Measurements from ENCODE around the gene N4BP2.

N4BP2 gene

DNA sequence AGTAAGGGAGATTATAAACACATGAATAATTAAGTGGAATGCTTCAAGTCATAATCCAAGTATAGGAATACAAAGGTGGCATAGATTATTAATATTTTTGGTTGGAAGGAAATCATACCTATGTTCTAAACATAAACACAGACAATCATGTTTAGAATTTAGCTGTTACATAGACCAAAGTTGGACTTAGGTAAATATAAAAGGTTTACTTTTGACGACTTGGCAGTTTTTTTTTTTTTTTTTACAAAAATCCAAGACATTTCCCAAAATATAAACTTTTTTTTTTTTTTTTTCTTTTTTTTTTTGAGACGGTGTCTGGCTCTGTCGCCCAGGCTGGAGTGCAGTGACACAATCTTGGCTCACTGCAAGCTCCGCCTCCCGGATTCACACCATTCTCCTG, 3.5 kb upstream of the N4BP2 start:
- peaks cover 24% of the 10 kb centered on the region for H3K4me1 ChIP-seq (ENCODE audit: control insufficient read depth, insufficient read depth, low read length)
- no peak overlapping the region for H3K9ac ChIP-seq (ENCODE audit: low read length)
- no peaks in the 10 kb centered on the region for H3K9me3 ChIP-seq (ENCODE audit: control insufficient read depth, low read length)
- H3K27me3 ChIP-seq (replicated peaks; ENCODE audit: control insufficient read depth, insufficient read depth, low read length) = no peaks in the 10 kb centered on the region
- no peak for DNase-seq (ENCODE audit: low read depth)
- H3K36me3 ChIP-seq (ENCODE audit: control insufficient read depth, insufficient read depth, low read length, severe bottlenecking) = no peaks in the 10 kb centered on the region
- H3K4me3 ChIP-seq (ENCODE audit: low read length) = no peak overlapping the region

DNA sequence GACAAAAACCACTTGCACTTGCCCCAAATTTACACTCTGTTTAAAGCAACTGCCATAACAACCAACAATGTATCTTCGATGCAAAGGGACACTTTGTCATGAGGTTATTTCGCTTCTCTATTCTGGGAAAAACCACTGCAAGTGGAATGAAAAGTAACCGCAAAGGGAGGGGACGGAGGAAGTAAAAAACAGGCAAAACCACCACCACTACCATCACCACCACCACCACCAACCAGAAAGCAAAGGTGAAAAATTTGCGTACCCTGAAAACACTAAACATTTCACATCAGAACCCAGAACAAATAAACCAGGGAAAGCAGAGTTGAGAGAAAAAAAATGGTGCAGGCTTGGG, 1.2 kb upstream of the N4BP2 start:
- Histone ChIP-seq H3K4me3 (ENCODE audit: low read length) (peak overlapping the region; percentile 89), H3K4me1 (ENCODE audit: control insufficient read depth, insufficient read depth, low read length) (peaks cover 33% of the 10 kb centered on the region), H3K9ac (ENCODE audit: low read length) (peak overlapping the region; percentile 99), H3K27me3 (replicated peaks; ENCODE audit: control insufficient read depth, insufficient read depth, low read length) (no peaks in the 10 kb centered on the region), H3K36me3 (ENCODE audit: control insufficient read depth, insufficient read depth, low read length, severe bottlenecking) (no peaks in the 10 kb centered on the region), H3K9me3 (ENCODE audit: control insufficient read depth, low read length) (no peaks in the 10 kb centered on the region)
- no peak for DNase-seq (ENCODE audit: low read depth)

DNA sequence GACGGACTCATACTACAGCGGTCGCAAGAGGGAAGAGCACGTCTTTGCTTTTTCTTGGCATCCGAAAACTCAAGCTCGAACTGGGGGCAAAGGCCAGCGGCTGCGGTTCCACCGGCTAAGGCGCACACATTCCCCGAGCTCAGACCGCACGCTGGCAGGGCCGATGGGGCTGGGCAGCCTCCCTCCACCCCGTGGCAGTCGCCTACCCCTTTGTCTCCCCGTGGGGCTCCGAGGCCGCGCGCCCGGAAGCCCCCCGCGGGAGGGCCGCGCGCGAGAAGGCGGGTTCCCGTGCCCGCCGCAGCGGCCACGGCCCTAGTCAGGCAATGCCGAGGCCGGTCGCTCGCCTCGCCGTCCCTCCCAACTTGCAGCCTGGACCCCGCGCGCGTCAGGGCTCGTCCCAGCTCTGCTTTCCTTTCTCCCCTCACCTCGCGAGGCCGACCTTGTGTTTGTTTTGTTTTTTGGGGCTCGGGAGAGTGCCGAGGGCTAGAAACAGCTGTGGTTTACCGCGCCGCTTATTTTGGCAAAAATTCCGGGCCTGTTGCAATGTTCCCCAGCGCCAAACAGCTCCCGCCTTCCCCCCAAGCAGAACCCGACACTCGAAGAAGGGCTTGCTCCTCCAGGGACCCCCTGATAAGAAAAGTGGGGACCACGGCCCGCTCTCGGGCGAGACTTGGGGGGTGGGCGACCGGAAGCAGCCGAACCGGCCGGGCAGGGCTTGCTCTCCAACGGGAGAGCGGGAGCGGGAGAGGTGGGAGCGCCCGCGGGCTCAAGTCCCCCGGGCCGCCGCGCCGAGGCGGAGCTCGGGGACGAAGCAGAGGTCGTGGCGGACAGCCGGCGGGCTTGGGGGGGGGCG, 561 bp upstream of the N4BP2 start:
- Histone ChIP-seq H3K27me3 (replicated peaks; ENCODE audit: control insufficient read depth, insufficient read depth, low read length) (no peaks in the 10 kb centered on the region), H3K4me1 (ENCODE audit: control insufficient read depth, insufficient read depth, low read length) (peaks cover 27% of the 10 kb centered on the region), H3K9me3 (ENCODE audit: control insufficient read depth, low read length) (no peaks in the 10 kb centered on the region), H3K9ac (ENCODE audit: low read length) (peak overlapping the region; percentile 99), H3K4me3 (ENCODE audit: low read length) (peak overlapping the region; percentile 89), H3K36me3 (ENCODE audit: control insufficient read depth, insufficient read depth, low read length, severe bottlenecking) (no peaks in the 10 kb centered on the region)
- DNase-seq (ENCODE audit: low read depth) = peak; percentile 95

DNA sequence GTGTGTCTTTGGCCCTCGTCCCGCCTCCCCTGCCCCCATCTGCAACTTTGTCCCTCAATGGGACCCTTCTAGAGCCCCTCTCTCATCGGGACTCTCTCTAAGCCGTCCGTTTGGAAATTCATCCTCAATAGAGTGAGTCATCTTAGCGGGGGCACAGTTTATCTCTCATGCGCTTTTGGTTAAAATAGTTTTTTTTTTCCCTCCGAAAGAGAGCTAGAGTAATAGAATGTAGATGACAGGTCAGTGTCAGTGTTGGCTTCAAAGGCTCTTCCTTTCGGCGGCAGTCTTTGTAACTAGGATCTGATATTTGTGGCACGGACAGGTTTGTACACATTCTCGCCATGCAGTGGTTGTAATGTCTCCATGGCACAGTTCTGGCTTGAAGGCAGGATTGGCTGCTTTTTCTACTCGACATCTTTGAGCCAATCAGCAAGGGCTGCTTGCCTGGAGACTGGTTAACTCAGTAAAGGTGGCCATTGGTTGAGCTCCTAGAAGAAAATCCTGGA, 989 bp downstream of the N4BP2 start:
- peak overlapping the region; percentile 99 for H3K9ac ChIP-seq (ENCODE audit: low read length)
- no peaks in the 10 kb centered on the region for H3K27me3 ChIP-seq (replicated peaks; ENCODE audit: control insufficient read depth, insufficient read depth, low read length)
- H3K4me3 ChIP-seq (ENCODE audit: low read length) = peak overlapping the region; percentile 89
- peak; percentile 97 for DNase-seq (ENCODE audit: low read depth)
- H3K9me3 ChIP-seq (ENCODE audit: control insufficient read depth, low read length) = no peaks in the 10 kb centered on the region
- no peaks in the 10 kb centered on the region for H3K36me3 ChIP-seq (ENCODE audit: control insufficient read depth, insufficient read depth, low read length, severe bottlenecking)
- H3K4me1 ChIP-seq (ENCODE audit: control insufficient read depth, insufficient read depth, low read length) = peaks cover 23% of the 10 kb centered on the region

DNA sequence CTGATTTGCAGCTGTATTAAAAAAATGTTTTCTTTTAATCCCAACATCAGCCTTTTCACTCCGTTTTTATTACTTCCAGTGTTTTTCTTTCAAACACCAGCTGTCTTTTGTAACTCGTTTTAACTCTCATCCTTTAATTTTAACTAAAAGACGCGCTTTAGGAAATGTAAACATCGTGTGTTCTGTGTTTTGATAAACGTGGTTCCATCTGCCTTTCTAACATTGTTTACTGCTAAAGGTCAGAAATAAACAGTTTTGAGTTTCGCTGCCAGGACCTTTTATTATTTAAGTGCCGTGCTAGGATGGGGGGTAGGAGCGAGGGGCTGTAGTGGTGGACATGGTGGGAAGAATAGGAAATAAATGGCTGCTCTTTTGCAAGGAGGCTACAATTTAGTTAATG, 1.5 kb downstream of the N4BP2 start:
- H3K36me3 ChIP-seq (ENCODE audit: control insufficient read depth, insufficient read depth, low read length, severe bottlenecking) = no peaks in the 10 kb centered on the region
- H3K27me3 ChIP-seq (replicated peaks; ENCODE audit: control insufficient read depth, insufficient read depth, low read length) = no peaks in the 10 kb centered on the region
- no peaks in the 10 kb centered on the region for H3K9me3 ChIP-seq (ENCODE audit: control insufficient read depth, low read length)
- H3K4me1 ChIP-seq (ENCODE audit: control insufficient read depth, insufficient read depth, low read length) = peaks cover 23% of the 10 kb centered on the region
- peak overlapping the region; percentile 89 for H3K4me3 ChIP-seq (ENCODE audit: low read length)
- H3K9ac ChIP-seq (ENCODE audit: low read length) = peak overlapping the region; percentile 99
- no peak for DNase-seq (ENCODE audit: low read depth)

DNA sequence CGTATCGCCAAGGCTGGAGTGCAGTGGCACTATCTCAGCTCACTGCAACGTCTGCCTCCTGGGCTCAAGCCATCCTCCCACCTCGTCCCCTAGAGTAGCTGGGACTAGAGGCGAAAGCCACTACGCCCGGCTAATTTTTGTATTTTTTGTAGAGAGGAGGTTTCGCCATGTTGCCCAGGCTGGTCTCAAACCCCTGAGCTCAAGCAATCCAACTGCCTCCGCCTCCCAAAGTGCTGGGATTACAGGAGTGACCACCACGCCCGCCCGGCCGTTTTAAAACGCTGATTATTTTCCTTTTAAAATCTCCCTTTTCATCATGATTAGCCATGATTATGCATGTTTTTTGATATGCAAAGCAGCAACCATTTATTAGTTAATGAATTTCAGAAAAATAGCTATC, 2.2 kb downstream of the N4BP2 start:
- Histone ChIP-seq H3K9ac (ENCODE audit: low read length) (peak overlapping the region; percentile 99), H3K27me3 (replicated peaks; ENCODE audit: control insufficient read depth, insufficient read depth, low read length) (no peaks in the 10 kb centered on the region), H3K9me3 (ENCODE audit: control insufficient read depth, low read length) (no peaks in the 10 kb centered on the region), H3K4me3 (ENCODE audit: low read length) (peak overlapping the region; percentile 89), H3K4me1 (ENCODE audit: control insufficient read depth, insufficient read depth, low read length) (peaks cover 23% of the 10 kb centered on the region), H3K36me3 (ENCODE audit: control insufficient read depth, insufficient read depth, low read length, severe bottlenecking) (no peaks in the 10 kb centered on the region)
- DNase-seq (ENCODE audit: low read depth) = no peak

DNA sequence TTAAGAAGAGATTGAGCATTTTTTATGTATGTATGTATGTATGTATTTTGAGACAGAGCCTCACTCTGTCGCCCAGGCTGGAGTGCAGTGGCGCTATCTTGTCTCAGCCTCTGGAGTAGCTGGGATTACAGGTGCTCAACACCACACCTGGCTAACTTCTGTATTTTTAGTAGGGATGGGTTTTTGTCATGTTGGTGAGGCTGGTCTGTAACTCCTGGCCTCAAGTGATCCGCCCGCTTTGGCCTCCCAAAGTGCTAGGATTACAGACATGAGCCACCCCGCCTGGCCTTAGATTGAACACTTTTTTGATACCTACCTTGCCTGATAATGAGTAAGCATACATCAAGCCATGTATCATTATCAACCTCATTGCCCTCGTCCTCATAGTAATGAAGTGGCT, 2.7 kb downstream of the N4BP2 start:
- H3K36me3 ChIP-seq (ENCODE audit: control insufficient read depth, insufficient read depth, low read length, severe bottlenecking) = no peaks in the 10 kb centered on the region
- no peak for DNase-seq (ENCODE audit: low read depth)

DNA sequence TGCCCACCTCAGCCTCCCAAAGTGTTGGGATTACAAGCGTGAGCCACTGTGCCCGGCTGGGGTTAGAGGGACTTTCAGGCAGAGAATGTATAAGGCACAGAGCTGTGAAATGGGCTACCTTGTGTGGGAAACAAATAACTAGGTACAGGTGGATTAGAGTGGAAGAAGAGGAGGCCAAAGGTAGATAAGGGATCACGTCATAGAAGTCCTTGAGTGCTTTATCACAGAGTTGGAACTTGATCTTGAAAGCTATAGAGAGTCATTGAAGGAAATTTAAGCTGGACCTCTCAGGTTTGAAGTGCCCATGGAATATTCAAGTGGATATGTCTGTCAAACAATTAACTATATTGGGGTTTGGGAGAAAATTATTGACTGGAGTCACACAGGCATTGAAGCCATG, 8.4 kb downstream of the N4BP2 start:
- no peaks in the 10 kb centered on the region for H3K4me1 ChIP-seq (ENCODE audit: control insufficient read depth, insufficient read depth, low read length)
- H3K27me3 ChIP-seq (replicated peaks; ENCODE audit: control insufficient read depth, insufficient read depth, low read length) = no peaks in the 10 kb centered on the region
- H3K4me3 ChIP-seq (ENCODE audit: low read length) = no peak overlapping the region
- H3K9me3 ChIP-seq (ENCODE audit: control insufficient read depth, low read length) = no peaks in the 10 kb centered on the region
- no peak overlapping the region for H3K9ac ChIP-seq (ENCODE audit: low read length)
- no peaks in the 10 kb centered on the region for H3K36me3 ChIP-seq (ENCODE audit: control insufficient read depth, insufficient read depth, low read length, severe bottlenecking)
- DNase-seq (ENCODE audit: low read depth) = no peak

More for the DNA sequence above, 2.7 kb downstream of the N4BP2 start:
- Histone ChIP-seq H3K4me3 (ENCODE audit: low read length) (no peak overlapping the region), H3K9ac (ENCODE audit: low read length) (no peak overlapping the region), H3K27me3 (replicated peaks; ENCODE audit: control insufficient read depth, insufficient read depth, low read length) (no peaks in the 10 kb centered on the region), H3K4me1 (ENCODE audit: control insufficient read depth, insufficient read depth, low read length) (peaks cover 20% of the 10 kb centered on the region), H3K9me3 (ENCODE audit: control insufficient read depth, low read length) (no peaks in the 10 kb centered on the region)

DNA sequence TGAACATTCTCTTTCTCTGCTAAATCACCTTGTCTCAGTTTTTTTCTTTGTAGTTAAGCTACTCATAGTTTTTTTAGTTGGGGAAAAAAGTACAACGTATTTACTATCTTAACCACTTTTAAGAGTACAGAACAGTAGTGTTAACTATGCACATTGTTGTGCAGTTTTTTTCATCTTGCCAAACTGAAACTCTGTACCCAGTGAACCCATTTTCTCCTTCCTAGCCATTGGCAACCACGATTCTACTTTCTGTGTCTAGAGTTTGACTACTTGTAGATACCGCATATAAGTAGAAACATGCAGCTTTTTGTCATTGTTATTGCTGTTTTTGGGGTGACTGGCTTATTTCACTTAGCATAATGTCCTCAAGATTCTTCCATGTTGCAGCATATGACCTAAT, 10.0 kb downstream of the N4BP2 start:
- no peak for DNase-seq (ENCODE audit: low read depth)
- Histone ChIP-seq H3K36me3 (ENCODE audit: control insufficient read depth, insufficient read depth, low read length, severe bottlenecking) (no peaks in the 10 kb centered on the region), H3K4me1 (ENCODE audit: control insufficient read depth, insufficient read depth, low read length) (no peaks in the 10 kb centered on the region), H3K27me3 (replicated peaks; ENCODE audit: control insufficient read depth, insufficient read depth, low read length) (no peaks in the 10 kb centered on the region), H3K4me3 (ENCODE audit: low read length) (no peak overlapping the region), H3K9me3 (ENCODE audit: control insufficient read depth, low read length) (no peaks in the 10 kb centered on the region), H3K9ac (ENCODE audit: low read length) (no peak overlapping the region)

DNA sequence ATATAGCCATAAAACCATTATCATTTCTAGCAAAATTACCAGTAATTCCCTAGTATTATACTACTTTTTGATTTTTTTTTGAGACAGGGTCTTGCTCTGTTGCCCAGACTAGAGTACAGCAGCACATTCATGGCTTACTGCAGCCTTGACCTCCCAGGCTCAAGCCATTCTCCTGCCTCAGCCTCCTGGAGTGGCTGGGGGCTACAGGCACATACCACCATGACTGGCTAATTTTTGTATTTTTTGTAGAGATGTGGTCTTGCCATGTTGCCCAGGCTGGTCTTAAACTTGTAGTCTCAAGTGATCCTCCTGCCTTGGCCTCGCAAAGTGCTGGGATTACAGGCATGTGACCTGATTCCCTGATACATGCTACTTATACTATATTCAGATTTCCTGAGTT, 13.7 kb downstream of the N4BP2 start:
- Histone ChIP-seq H3K36me3 (ENCODE audit: control insufficient read depth, insufficient read depth, low read length, severe bottlenecking) (peaks cover 5% of the 10 kb centered on the region), H3K27me3 (replicated peaks; ENCODE audit: control insufficient read depth, insufficient read depth, low read length) (no peaks in the 10 kb centered on the region), H3K9ac (ENCODE audit: low read length) (no peak overlapping the region), H3K4me3 (ENCODE audit: low read length) (no peak overlapping the region), H3K9me3 (ENCODE audit: control insufficient read depth, low read length) (no peaks in the 10 kb centered on the region), H3K4me1 (ENCODE audit: control insufficient read depth, insufficient read depth, low read length) (no peaks in the 10 kb centered on the region)
- no peak for DNase-seq (ENCODE audit: low read depth)

DNA sequence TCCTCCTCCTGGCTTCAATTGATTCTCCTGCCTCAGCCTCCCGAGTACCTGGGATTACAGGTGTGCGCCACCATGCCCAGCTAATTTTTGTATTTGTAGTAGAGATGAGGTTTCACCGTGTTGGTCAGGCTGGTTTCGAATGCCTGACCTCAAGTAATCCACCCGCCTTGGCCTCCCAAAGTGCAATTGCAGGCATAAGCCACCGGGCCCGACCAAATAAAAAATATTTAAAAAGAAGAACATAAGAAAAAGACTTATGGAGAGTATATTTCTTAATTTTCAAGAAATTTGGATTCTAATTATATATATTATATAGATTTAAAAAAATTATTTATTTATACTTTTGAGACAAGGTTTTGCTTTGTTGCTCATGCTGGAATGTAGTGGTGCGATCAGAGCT, 29.8 kb downstream of the N4BP2 start:
- no peaks in the 10 kb centered on the region for H3K9me3 ChIP-seq (ENCODE audit: control insufficient read depth, low read length)
- no peaks in the 10 kb centered on the region for H3K27me3 ChIP-seq (replicated peaks; ENCODE audit: control insufficient read depth, insufficient read depth, low read length)
- DNase-seq (ENCODE audit: low read depth) = no peak
- H3K4me3 ChIP-seq (ENCODE audit: low read length) = no peak overlapping the region
- H3K9ac ChIP-seq (ENCODE audit: low read length) = no peak overlapping the region
- H3K4me1 ChIP-seq (ENCODE audit: control insufficient read depth, insufficient read depth, low read length) = no peaks in the 10 kb centered on the region
- no peaks in the 10 kb centered on the region for H3K36me3 ChIP-seq (ENCODE audit: control insufficient read depth, insufficient read depth, low read length, severe bottlenecking)
